Omental fat pad (tissue), 4 donors: ENCODE data around the gene BHLHE40. TPM values are rescaled to one million over a fixed set of nuclear protein-coding genes. Genes with fewer than 3 reads are reported as not detected.
A peak's percentile ranks its signal among the peaks of the same experiment; 100 is the strongest.

Experiments used
- ATAC-seq: fragments of 150-250 bp; one replicate; pipeline ENCODE4 v1.9.1; 2016; ENCODE audit warnings: mild to moderate bottlenecking, moderate library complexity; ENCODE audit not compliant: low FRiP score
- DNase-seq: peaks from one replicate; pipeline ENCODE4 v3.0.0-alpha.2; 2019; ENCODE audit warnings: low spot score
- CTCF ChIP-seq, 3 donors: fragments of 450-650 bp; IDR thresholded peaks; one replicate each; pipeline ENCODE4 v1.5.1; 2016 to 2017; ENCODE audit warnings: antibody characterized with exemption in 3 of 3, mild to moderate bottlenecking in 3 of 3, moderate library complexity in 2 of 3
- total RNA-seq, 4 donors: library from RNA; depleted of rRNA; stranded (reverse); fragments of >200 nt; gene quantifications; one replicate each; pipeline ENCODE4 v1.1.0, GENCODE V29; 2016

BHLHE40 gene
- total RNA-seq, 4 donors from 2014 or later = 16.3 to 101 (median 59.1) TPM

GRCh38 chr3:4988983-4989834, 10.0 kb downstream of the BHLHE40 start:
- TF ChIP-seq CTCF (IDR thresholded peaks at IDR 0.05) = no peak
- DNase-seq (no peak), ATAC-seq (no peak)

GRCh38 chr3:4990069-4990468, 10.8 kb downstream of the BHLHE40 start:
- TF ChIP-seq CTCF (IDR thresholded peaks at IDR 0.05) = no peak
- no peak for ATAC-seq
- DNase-seq = no peak

GRCh38 chr3:4992118-4992517, 12.9 kb downstream of the BHLHE40 start:
- no peak for DNase-seq
- TF ChIP-seq CTCF (IDR thresholded peaks at IDR 0.05) = no peak
- no peak for ATAC-seq

GRCh38 chr3:4993276-4994143, 14.3 kb downstream of the BHLHE40 start:
- TF ChIP-seq CTCF (IDR thresholded peaks at IDR 0.05) = no peak
- ATAC-seq = no peak
- DNase-seq = no peak

- DNase-seq = no peak
- TF ChIP-seq CTCF (IDR thresholded peaks at IDR 0.05) = no peak
- ATAC-seq = no peak
These were observed 15.0 kb downstream of the BHLHE40 start for GRCh38 chr3:4994144-4994730.

GRCh38 chr3:4994823-4995499, 15.7 kb downstream of the BHLHE40 start:
- no peak for TF ChIP-seq CTCF (IDR thresholded peaks at IDR 0.05)
- peak; percentile 55 for ATAC-seq
- DNase-seq = no peak
